CD4-positive, alpha-beta T cell treated with Interleukin-6 for 4 hours (primary cell): ENCODE data around the gene BET1L.
"Not testable (repeated sequence)": the region's sequence is repeated elsewhere in the genome, so short reads cannot be mapped to it uniquely, and the experiment has no call there.

Experiments used
- DNase-seq: peaks from one replicate; pipeline ENCODE4 v3.0.0-alpha.2; 2020; ENCODE audit warnings: mixed read lengths

The BET1L gene

DNA sequence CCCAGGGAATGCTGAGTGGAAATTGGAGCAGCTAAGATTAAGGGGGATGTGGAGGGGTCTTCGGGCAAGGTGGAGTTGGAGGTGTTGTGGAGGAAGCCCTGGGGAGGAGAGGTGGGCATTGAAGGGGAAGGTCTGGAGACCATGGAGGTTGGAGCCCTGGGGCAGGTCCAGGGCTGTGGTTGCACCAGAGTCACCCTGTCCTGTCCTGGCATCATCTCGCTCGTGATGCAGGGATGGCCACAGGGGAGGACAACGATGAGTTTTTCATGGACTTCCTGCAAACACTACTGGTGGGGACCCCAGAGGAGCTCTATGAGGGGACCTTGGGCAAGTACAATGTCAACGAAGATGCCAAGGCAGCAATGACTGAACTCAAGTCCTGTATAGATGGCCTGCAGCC lies 13.7 kb downstream of the BET1L start:
- not testable (repeated sequence) for DNase-seq

DNA sequence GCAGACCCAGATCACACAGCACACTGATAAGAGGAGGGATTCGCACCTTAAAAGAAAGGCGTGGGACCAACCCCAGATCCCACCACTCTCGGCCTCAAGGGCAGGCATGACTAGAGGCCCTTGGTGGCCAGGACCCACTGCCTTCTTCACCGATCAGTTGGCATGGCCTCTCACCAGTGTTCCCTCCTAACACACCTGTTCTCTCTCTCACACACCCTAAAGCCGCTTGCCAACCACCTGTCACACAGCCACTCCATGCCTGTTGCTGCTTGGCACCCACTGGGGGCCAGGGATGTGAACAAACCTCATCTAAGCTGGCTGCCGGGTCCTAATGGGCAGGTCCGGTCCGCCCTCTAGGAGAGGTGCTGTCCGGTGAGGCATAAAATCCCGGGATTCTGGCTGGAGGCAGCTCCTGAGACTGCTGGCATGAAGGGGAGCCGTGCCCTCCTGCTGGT lies 14.5 kb downstream of the BET1L start, which contains the start of gene SCGB1C1:
TSS of gene SCGB1C1 (plus strand) at position 405 of the 455 bp plus-strand sequence. CDS start at position 427, 22 bp downstream.
- DNase-seq: not testable (repeated sequence)

DNA sequence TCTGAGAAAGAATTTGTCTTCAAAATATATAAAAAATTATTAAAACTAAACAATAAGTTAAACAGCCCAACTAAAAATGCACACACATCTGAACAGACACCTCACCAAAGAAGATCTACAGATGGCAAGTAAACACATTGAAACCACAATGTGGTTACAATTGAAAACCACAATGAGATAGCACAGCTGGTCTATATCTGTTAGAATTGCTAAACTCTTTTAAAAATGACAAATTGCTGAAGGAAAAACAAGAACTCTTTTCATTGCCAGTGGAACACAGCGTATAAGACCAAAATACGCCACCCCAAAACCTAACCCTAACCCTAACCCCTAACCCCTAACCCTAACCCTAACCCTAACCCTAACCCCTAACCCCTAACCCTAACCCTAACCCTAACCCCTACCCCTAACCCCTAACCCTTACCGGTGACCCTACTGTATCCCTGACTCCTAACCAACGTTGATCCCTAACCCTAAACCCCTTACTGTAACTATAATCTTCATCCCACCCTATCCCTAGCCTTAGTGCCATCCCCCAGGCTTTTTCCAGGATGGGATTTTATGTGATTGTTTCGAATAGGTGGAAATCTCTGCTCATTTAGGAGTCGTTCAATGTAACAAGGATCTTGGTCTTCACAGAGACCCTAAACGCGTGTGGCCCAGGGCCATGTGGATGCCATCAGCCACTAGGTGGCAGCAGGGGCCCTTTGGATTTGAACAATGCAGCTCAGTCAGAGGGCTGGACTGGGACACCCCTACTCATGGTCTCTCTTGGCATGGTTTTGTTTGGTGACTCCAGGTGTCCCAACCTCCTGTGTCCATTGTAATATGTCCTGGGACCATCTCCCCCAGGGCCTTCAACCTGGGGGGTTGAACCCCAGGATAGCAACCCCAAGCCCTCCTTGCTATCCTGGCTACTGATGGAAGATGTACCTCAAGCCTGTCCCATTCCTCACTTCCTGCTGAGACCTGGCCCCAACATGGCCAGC lies 15.4 kb downstream of the BET1L start:
- not testable (repeated sequence) for DNase-seq

DNA sequence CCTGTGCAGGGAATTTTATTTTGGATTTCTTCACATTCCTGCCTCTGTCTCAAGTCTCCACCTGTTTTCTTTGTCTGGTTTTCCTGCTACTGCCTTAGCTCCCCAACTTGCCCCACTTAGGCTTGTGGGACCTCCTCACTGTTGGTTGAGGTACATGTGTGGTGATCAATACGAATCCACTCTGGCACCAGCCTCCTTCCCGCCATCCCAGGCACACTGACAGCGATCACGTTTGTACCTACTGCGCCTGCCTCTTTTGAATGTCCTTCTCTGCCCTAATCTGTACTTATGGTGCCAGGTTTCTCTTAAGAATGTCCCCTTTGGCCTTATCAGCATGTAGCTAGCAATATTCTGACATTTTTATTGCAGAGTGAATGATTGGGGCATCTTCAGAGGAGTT lies 16.7 kb downstream of the BET1L start:
- DNase-seq: not testable (repeated sequence)

DNA sequence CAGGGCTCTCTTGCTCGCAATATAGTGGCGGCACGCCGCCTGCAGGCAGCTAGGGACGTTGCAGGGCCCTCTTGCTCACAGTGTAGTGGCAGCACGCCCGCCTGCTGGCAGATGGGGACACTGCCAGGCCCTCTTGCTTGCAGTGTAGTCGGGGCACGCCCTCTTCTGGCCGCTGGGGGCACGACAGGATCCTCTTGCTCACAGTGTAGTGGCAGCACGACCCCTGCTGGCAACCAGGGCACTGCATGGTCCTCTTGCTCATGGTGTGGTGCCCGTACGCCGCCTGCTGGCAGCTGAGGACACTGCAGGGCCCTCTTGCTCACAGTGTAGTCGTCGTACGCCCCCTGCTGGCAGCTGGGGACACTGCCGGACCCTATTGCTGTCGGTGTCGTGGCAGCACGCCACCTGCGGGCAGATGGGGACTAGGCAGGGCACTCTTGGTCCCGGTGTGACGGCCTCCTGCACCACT lies 17.3 kb downstream of the BET1L start:
- DNase-seq: not testable (repeated sequence)

DNA sequence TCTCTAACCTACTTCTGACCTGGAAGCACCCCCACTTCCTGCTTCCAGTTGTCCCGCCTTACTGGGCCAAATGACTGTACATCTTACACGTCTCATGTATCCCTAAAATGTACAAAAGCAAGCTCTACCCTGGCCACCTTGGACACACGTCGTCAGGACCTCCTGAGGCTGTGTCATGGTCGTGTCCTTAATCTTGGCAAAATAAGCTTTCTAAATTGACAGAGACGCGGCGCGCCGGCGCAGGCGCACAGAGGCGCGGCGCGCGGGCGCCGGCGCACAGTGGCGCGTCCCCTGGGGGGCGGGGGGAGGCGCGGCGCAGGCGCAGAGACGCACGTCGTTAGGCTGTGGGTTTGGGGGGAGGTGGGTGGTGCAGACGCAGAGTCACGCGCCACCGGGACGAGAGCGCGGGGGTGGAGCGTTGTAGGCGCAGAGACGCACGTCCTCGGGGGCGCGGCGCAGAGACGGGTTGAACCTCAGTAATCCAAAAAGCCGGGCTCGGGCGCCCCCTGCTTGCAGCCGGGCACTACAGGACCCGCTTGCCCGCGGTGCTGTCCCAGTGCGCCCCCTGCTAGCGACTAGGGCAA lies 17.9 kb downstream of the BET1L start:
- DNase-seq: not testable (repeated sequence)

DNA sequence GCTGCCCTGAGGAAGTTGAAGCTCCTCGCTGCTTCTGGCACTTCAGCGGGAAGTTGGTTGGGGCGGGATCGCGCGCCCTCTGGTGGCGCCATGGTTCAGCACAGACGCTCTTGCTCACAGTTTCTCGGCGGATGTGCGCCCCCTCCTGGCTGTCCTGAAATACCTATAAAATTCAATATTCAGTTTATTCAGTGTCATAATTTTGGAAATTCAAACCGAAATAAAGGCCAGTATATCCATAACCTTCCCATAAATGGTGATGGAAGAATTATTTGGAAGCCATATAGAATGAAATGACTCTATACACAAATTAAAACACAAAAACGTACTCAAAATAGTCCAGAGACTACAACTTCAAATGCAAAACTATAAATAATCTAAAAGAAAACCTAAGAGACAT lies 27.0 kb downstream of the BET1L start:
- not testable (repeated sequence) for DNase-seq
